NCI-H510A treated with DMSO at 0.1 percent for 48 hours (cell line): ENCODE measurements around the gene COL6A3.
"Not testable (repeated sequence)": the region's sequence is repeated elsewhere in the genome, so short reads cannot be mapped to it uniquely, and the experiment has no call there.

Experiments
- DNase-seq: peaks from one replicate; lab custom pipeline; 2025; lab: John Stamatoyannopoulos, UW

COL6A3 gene

GRCh38 chr2:237412646-237412987 lies 1.3 kb downstream of the COL6A3 start:
- no peak for DNase-seq

GRCh38 chr2:237411683-237412423 lies 2.1 kb downstream of the COL6A3 start:
- DNase-seq: no peak

GRCh38 chr2:237411092-237411601 lies 2.8 kb downstream of the COL6A3 start:
- no peak for DNase-seq

- DNase-seq: not testable (repeated sequence)
Observed at GRCh38 chr2:237409263-237409662, 4.7 kb downstream of the COL6A3 start.

GRCh38 chr2:237408335-237409000 lies 5.5 kb downstream of the COL6A3 start:
- DNase-seq: no peak

- DNase-seq: no peak
Observed at GRCh38 chr2:237407700-237408099, 6.3 kb downstream of the COL6A3 start.

GRCh38 chr2:237406371-237406895 lies 7.5 kb downstream of the COL6A3 start:
- no peak for DNase-seq

GRCh38 chr2:237405605-237406004 lies 8.4 kb downstream of the COL6A3 start:
- DNase-seq: no peak

- DNase-seq: no peak
Observed at GRCh38 chr2:237405006-237405559, 8.9 kb downstream of the COL6A3 start.

- no peak for DNase-seq
Observed at GRCh38 chr2:237404413-237404812, 9.6 kb downstream of the COL6A3 start.

GRCh38 chr2:237403024-237403882 lies 10.7 kb downstream of the COL6A3 start:
- DNase-seq: no peak

- no peak for DNase-seq
Observed at GRCh38 chr2:237400199-237400598, 13.8 kb downstream of the COL6A3 start.

- DNase-seq: no peak
Observed at GRCh38 chr2:237397072-237397471, 16.9 kb downstream of the COL6A3 start.

GRCh38 chr2:237393523-237393922 lies 20.4 kb downstream of the COL6A3 start:
- DNase-seq: no peak

GRCh38 chr2:237392186-237392585 lies 21.8 kb downstream of the COL6A3 start:
- DNase-seq: no peak

- DNase-seq: no peak
Observed at GRCh38 chr2:237391140-237391539, 22.8 kb downstream of the COL6A3 start.

GRCh38 chr2:237390235-237390634 lies 23.7 kb downstream of the COL6A3 start:
- no peak for DNase-seq

- DNase-seq: no peak
Observed at GRCh38 chr2:237389831-237390230, 24.1 kb downstream of the COL6A3 start.

GRCh38 chr2:237388036-237388435 lies 25.9 kb downstream of the COL6A3 start:
- DNase-seq: no peak

GRCh38 chr2:237384672-237385020 lies 29.3 kb downstream of the COL6A3 start:
- DNase-seq: no peak

- DNase-seq: no peak
Observed at GRCh38 chr2:237383991-237384671, 29.8 kb downstream of the COL6A3 start.

GRCh38 chr2:237380768-237381167 lies 33.2 kb downstream of the COL6A3 start:
- DNase-seq: no peak
